HFF-Myc (cell line): ENCODE data around the gene CEP170.
A peak's percentile ranks its signal among the peaks of the same experiment; 100 is the strongest.

Experiments
- DNase-seq: peaks from one replicate; pipeline ENCODE4 v3.0.0-alpha.2; 2011; ENCODE audit warnings: low read depth; ENCODE audit errors: extremely low read depth
- H3K4me3 ChIP-seq: replicated peaks from 2 replicates; pipeline ENCODE4 v1.5.1; 2011; ENCODE audit warnings: low read depth, mild to moderate bottlenecking, control low read depth, low read length
- TF ChIP-seq, protein P1 (sequence below): IDR thresholded peaks from 2 replicates; pipeline ENCODE4 v1.5.1; 2012; ENCODE audit warnings: mild to moderate bottlenecking, low read depth, low read length, control low read depth; ENCODE audit errors: missing control alignments

The CEP170 gene

GRCh38 chr1:243268751-243269460 lies 13.8 kb upstream of the CEP170 start:
- TF ChIP-seq, protein P1, sequence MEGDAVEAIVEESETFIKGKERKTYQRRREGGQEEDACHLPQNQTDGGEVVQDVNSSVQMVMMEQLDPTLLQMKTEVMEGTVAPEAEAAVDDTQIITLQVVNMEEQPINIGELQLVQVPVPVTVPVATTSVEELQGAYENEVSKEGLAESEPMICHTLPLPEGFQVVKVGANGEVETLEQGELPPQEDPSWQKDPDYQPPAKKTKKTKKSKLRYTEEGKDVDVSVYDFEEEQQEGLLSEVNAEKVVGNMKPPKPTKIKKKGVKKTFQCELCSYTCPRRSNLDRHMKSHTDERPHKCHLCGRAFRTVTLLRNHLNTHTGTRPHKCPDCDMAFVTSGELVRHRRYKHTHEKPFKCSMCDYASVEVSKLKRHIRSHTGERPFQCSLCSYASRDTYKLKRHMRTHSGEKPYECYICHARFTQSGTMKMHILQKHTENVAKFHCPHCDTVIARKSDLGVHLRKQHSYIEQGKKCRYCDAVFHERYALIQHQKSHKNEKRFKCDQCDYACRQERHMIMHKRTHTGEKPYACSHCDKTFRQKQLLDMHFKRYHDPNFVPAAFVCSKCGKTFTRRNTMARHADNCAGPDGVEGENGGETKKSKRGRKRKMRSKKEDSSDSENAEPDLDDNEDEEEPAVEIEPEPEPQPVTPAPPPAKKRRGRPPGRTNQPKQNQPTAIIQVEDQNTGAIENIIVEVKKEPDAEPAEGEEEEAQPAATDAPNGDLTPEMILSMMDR: no peak
- no peak overlapping the region for H3K4me3 ChIP-seq
- no peak for DNase-seq

DNA sequence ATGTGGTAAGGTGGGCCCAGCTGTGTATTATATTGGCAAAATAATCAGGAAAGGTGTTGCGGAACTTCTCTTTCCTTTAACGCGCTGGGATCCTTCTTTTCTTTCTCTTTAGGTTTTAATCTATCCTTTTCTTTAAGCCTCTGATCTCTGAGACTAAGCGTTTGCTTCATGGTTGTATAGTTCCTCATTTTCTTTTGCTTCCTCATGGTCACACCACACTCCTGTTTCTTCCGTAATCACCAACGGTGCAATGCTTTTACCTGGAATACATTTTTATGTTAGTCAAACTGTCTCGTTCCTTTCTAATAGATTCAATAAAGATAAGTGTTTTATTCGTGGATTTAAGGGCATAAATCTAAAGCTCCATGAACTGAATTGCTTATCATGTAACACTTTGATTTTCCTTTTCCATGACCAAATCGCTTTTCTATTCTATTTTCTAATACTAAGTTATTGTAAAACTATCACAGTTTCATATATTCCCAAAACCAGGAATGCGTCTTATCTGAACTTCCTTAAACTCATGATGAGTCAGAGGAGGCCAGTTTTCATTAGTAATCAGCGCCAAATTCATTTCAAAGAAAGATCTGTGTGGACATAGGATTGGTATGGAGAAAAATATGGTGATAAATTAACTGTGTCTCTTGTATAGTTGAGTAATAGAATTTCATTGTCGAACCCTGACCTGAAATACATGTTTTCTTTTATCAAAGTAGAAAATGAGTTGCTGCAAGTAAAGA lies 13.0 kb upstream of the CEP170 start:
- TF ChIP-seq, protein P1: no peak
- H3K4me3 ChIP-seq: no peak overlapping the region
- peak; percentile 44 for DNase-seq

- TF ChIP-seq, protein P1: no peak
- H3K4me3 ChIP-seq: no peak overlapping the region
- DNase-seq: no peak
Observed at GRCh38 chr1:243267471-243267880, 12.4 kb upstream of the CEP170 start.

DNA sequence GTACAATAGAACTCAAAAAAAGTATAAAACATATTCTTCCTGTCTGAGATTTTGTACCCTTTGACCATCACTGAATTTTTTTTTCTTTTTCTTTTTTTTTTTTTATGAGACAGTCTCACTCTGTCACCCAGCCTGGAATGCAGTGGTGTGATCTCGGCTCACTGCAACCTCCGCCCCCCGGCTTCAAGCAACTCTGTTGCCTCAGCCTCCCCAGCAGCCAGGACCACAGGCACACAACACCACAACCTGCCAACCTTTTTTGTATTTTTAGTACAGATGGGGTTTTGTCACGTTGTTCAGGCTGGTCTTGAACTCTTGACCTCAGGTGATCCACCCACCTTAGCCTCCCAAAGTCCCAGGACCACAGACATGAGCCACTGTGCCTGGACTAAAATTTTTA lies 11.2 kb upstream of the CEP170 start:
- no peak overlapping the region for H3K4me3 ChIP-seq
- TF ChIP-seq, protein P1: no peak
- DNase-seq: no peak

GRCh38 chr1:243264717-243265116 lies 9.6 kb upstream of the CEP170 start:
- TF ChIP-seq, protein P1: no peak

GRCh38 chr1:243261390-243261789 lies 6.3 kb upstream of the CEP170 start:
- no peak overlapping the region for H3K4me3 ChIP-seq
- DNase-seq: no peak
- TF ChIP-seq, protein P1: no peak

More at GRCh38 chr1:243264717-243265116, 9.6 kb upstream of the CEP170 start:
- H3K4me3 ChIP-seq: no peak overlapping the region
- DNase-seq: peak; percentile 67
